Astrocyte (in vitro differentiated cells and primary cell): ENCODE measurements around the gene ANGPTL4. TPM values are rescaled to one million over a fixed set of nuclear protein-coding genes. Genes with fewer than 3 reads are reported as not detected.
A peak's percentile ranks its signal among the peaks of the same experiment; 100 is the strongest.

Source experiments
- DNase-seq: peaks from one replicate; pipeline ENCODE4 v3.0.0-alpha.2; 2010; ENCODE audit warnings: low read depth
- FAIRE-seq: peaks from 2 replicates; lab custom pipeline; 2011; peaks lifted over from hg19 to GRCh38; lab: Jason Lieb, UNC
- H2AFZ ChIP-seq: 2 replicates; pipeline ENCODE4 v1.6.0; 2012; ENCODE audit warnings: low read depth, low read length, inconsistent platforms
- H3K27ac ChIP-seq: 2 replicates; pipeline ENCODE4 v1.5.1; 2011; ENCODE audit warnings: low read depth, low read length, inconsistent platforms
- H3K27me3 ChIP-seq: 2 replicates; pipeline ENCODE4 v1.6.0; 2011; ENCODE audit warnings: low read length, inconsistent platforms; ENCODE audit not compliant: insufficient read depth
- H3K36me3 ChIP-seq: 2 replicates; pipeline ENCODE4 v1.5.1; 2011; ENCODE audit warnings: low read length, inconsistent platforms; ENCODE audit not compliant: insufficient read depth
- H3K4me1 ChIP-seq: 2 replicates; pipeline ENCODE4 v1.5.1; 2011; ENCODE audit warnings: low read length, inconsistent platforms; ENCODE audit not compliant: insufficient read depth
- H3K4me2 ChIP-seq: 2 replicates; pipeline ENCODE4 v1.6.0; 2012; ENCODE audit warnings: low read length, inconsistent platforms
- H3K4me3 ChIP-seq: 2 replicates; pipeline ENCODE4 v1.5.1; 2011; ENCODE audit warnings: low read depth, mild to moderate bottlenecking, low read length, inconsistent platforms; ENCODE audit not compliant: insufficient read depth
- H3K79me2 ChIP-seq: 2 replicates; pipeline ENCODE4 v1.6.0; 2012; ENCODE audit warnings: mild to moderate bottlenecking, low read length, inconsistent platforms; ENCODE audit not compliant: insufficient read depth
- H3K9ac ChIP-seq: 2 replicates; pipeline ENCODE4 v1.6.0; 2012; ENCODE audit warnings: mild to moderate bottlenecking, low read length, inconsistent platforms
- H3K9me3 ChIP-seq: 2 replicates; pipeline ENCODE4 v1.5.1; 2012; ENCODE audit warnings: low read depth, mild to moderate bottlenecking, low read length, inconsistent platforms; ENCODE audit not compliant: insufficient read depth
- H4K20me1 ChIP-seq: 2 replicates; pipeline ENCODE4 v1.6.0; 2012; ENCODE audit warnings: low read length, inconsistent platforms; ENCODE audit not compliant: insufficient read depth
- H3K27ac Mint-ChIP-seq: one replicate; pipeline ENCODE4 v1.8.0; 2021; ENCODE audit warnings: mild to moderate bottlenecking, mixed read lengths; ENCODE audit not compliant: unreplicated experiment
- H3K27me3 Mint-ChIP-seq: one replicate; pipeline ENCODE4 v1.8.0; 2021; ENCODE audit warnings: low read depth, mixed read lengths; ENCODE audit not compliant: unreplicated experiment
- H3K36me3 Mint-ChIP-seq: one replicate; pipeline ENCODE4 v1.8.0; 2021; ENCODE audit warnings: low read depth, mixed read lengths; ENCODE audit not compliant: unreplicated experiment
- H3K4me1 Mint-ChIP-seq: one replicate; pipeline ENCODE4 v1.8.0; 2021; ENCODE audit warnings: low read depth, mixed read lengths; ENCODE audit not compliant: unreplicated experiment
- H3K4me3 Mint-ChIP-seq: one replicate; pipeline ENCODE4 v1.8.0; 2021; ENCODE audit warnings: mild to moderate bottlenecking, moderate library complexity, mixed read lengths; ENCODE audit not compliant: unreplicated experiment
- H3K9me3 Mint-ChIP-seq: one replicate; pipeline ENCODE4 v1.8.0; 2021; ENCODE audit warnings: mild to moderate bottlenecking, mixed read lengths; ENCODE audit not compliant: unreplicated experiment
- EZH2 ChIP-seq: IDR thresholded peaks from 2 replicates; pipeline ENCODE4 v1.6.1; 2012; ENCODE audit warnings: mild to moderate bottlenecking, low read length, inconsistent platforms; ENCODE audit not compliant: insufficient read depth
- total RNA-seq: library from RNA; stranded (reverse); gene quantifications from 2 replicates; pipeline ENCODE4 v1.2.1, GENCODE V29; 2021
- TF ChIP-seq, protein P1 (sequence below): IDR thresholded peaks from 2 replicates; pipeline ENCODE4 v1.5.1; 2011; ENCODE audit warnings: low read depth, mild to moderate bottlenecking, inconsistent platforms, low read length, moderate library complexity; ENCODE audit not compliant: insufficient read depth

The ANGPTL4 gene
- total RNA-seq, 1 donor from 2014 or later, result 115 TPM

DNA sequence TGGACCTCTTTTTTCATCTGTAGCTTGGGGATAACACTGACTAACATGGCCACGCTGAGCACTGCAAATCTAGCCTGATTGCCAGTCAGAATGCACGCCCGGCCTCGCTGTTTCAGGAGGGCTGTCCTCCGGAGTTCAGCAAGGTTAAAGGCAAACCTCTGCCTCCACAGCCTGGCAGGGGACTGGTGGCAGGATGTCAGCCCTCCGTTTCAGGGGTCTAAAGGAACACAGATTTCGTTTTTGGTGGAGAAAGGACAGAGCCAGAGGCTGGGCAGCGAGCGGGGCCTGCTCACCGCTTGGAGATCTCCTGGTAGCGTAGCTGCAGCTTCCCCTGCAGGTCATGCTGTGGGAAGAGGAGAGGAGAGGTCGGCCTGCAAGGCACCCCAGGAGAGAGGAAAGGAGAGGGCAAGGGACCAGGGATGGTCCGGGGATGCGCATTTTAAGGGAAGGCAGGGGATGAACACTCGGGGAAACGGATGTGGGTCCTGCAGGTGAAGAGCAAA lies 43.3 kb upstream of the ANGPTL4 start:
- H3K27ac Mint-ChIP-seq, result peak overlapping the region; percentile 100
- Histone ChIP-seq H3K4me2 (peak overlapping the region; percentile 100), H3K9me3 (no peaks in the 10 kb centered on the region), H3K27ac (peak overlapping the region; percentile 98), H2AFZ (peak overlapping the region; percentile 81), H3K36me3 (peaks cover 14% of the 10 kb centered on the region), H3K4me1 (peaks cover 22% of the 10 kb centered on the region), H3K9ac (peak overlapping the region; percentile 100), H3K4me3 (peak overlapping the region; percentile 97), H3K27me3 (no peaks in the 10 kb centered on the region), H4K20me1 (peaks cover 36% of the 10 kb centered on the region), H3K79me2 (peaks cover 47% of the 10 kb centered on the region)
- no peaks in the 10 kb centered on the region for H3K9me3 Mint-ChIP-seq
- H3K27me3 Mint-ChIP-seq, result no peaks in the 10 kb centered on the region
- H3K4me3 Mint-ChIP-seq, result peak overlapping the region; percentile 100
- H3K4me1 Mint-ChIP-seq, result peaks cover 7% of the 10 kb centered on the region
- H3K36me3 Mint-ChIP-seq, result peaks cover 4% of the 10 kb centered on the region
- no peak for DNase-seq
- TF ChIP-seq EZH2, result no peak
- TF ChIP-seq, protein P1, sequence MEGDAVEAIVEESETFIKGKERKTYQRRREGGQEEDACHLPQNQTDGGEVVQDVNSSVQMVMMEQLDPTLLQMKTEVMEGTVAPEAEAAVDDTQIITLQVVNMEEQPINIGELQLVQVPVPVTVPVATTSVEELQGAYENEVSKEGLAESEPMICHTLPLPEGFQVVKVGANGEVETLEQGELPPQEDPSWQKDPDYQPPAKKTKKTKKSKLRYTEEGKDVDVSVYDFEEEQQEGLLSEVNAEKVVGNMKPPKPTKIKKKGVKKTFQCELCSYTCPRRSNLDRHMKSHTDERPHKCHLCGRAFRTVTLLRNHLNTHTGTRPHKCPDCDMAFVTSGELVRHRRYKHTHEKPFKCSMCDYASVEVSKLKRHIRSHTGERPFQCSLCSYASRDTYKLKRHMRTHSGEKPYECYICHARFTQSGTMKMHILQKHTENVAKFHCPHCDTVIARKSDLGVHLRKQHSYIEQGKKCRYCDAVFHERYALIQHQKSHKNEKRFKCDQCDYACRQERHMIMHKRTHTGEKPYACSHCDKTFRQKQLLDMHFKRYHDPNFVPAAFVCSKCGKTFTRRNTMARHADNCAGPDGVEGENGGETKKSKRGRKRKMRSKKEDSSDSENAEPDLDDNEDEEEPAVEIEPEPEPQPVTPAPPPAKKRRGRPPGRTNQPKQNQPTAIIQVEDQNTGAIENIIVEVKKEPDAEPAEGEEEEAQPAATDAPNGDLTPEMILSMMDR, result no peak
- no peak for FAIRE-seq

DNA sequence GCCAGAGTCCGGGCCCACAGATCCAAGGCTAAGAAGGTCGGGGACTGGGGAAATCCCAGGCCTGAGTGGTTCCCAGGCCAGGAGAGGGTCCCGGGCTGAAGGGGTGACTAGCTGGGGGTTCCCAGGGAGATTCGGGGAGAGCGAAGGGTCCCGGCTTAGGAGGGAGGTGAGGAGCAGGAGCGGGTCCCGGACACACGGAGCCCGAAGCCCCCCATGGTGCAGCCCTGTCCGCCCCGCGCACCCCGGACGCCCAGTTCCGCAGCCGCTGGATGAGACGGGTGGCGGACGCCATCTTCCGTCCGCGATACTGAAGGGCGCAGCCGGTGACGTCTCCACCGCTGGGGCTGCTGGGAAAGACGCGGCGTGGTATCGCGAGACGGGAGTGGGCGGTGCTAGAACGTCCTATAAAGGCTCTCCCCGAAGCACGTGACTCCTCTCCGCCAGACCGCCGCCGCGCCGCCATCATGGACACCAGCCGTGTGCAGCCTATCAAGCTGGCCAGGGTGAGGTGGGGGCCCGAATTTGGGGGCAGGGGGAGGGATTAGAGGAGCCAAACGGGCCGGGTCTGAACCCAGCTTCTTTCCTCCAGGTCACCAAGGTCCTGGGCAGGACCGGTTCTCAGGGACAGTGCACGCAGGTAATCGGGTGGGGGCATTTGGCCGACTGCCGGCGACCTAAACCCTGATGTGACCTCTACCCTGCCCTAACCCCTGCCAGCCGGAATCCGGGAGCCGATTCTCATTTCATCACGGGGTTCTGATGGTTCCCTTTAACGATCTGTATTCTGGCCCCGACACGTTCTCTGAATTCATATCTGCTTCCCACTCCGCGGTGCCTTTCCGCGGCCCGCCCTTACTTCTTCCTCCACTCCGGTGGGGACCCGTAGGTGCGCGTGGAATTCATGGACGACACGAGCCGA lies 42.6 kb upstream of the ANGPTL4 start, which contains the start of the genes NDUFA7 and RPS28:
Gene NDUFA7 (minus strand): TSS at position 309 of the 919 bp plus-strand sequence. CDS start 17 bp downstream, at position 292.
Gene RPS28 (plus strand): TSS at position 430 of the 919 bp plus-strand sequence. CDS start 35 bp downstream, at position 465.
- H3K4me1 Mint-ChIP-seq, result peaks cover 7% of the 10 kb centered on the region
- H3K36me3 ChIP-seq, result peaks cover 11% of the 10 kb centered on the region
- peak within 1 kb of the TSS; percentile 98 for H3K27ac ChIP-seq
- peak within 1 kb of the TSS; percentile 81 for H2AFZ ChIP-seq
- H3K9me3 Mint-ChIP-seq, result no peaks in the 10 kb centered on the region
- H3K27ac Mint-ChIP-seq, result peak within 1 kb of the TSS; percentile 100
- H3K4me2 ChIP-seq, result peak within 1 kb of the TSS; percentile 100
- no peaks in the 10 kb centered on the region for H3K27me3 ChIP-seq
- no peak for FAIRE-seq
- H3K79me2 ChIP-seq, result peaks cover 47% of the 10 kb centered on the region
- no peaks in the 10 kb centered on the region for H3K9me3 ChIP-seq
- peak within 1 kb of the TSS; percentile 100 for H3K9ac ChIP-seq
- peak; percentile 78 for DNase-seq
- peak within 1 kb of the TSS; percentile 97 for H3K4me3 ChIP-seq
- peak within 1 kb of the TSS; percentile 100 for H3K4me3 Mint-ChIP-seq
- H4K20me1 ChIP-seq, result peaks cover 36% of the 10 kb centered on the region
- no peaks in the 10 kb centered on the region for H3K27me3 Mint-ChIP-seq
- H3K4me1 ChIP-seq, result peaks cover 22% of the 10 kb centered on the region
- no peak for TF ChIP-seq EZH2
- TF ChIP-seq, protein P1, result no peak
- peaks cover 4% of the 10 kb centered on the region for H3K36me3 Mint-ChIP-seq
